GM19193 (cell line): ENCODE data around the gene PCDHGA1.

Experiments
- POLR2A ChIP-seq: IDR thresholded peaks from 4 replicates; pipeline ENCODE4 v1.6.1; 2011; ENCODE audit not compliant: insufficient read depth, insufficient read length; ENCODE audit errors: extremely low read depth

Gene PCDHGA1

GRCh38 chr5:141345327-141345726 lies 15.0 kb downstream of the PCDHGA1 start:
- TF ChIP-seq POLR2A: no peak

- no peak for TF ChIP-seq POLR2A
These were observed 19.8 kb downstream of the PCDHGA1 start, which contains the start of gene PCDHGB1 for GRCh38 chr5:141349917-141350619. Gene PCDHGB1, plus strand, starts transcription at chr5:141350099. Its CDS starts 162 bp downstream, at chr5:141350261.

- TF ChIP-seq POLR2A: no peak
These were observed 21.3 kb downstream of the PCDHGA1 start for GRCh38 chr5:141351591-141351990.

GRCh38 chr5:141354900-141355469 lies 24.7 kb downstream of the PCDHGA1 start, which contains the start of gene PCDHGA4:
Gene PCDHGA4, plus strand, starts transcription at chr5:141355021. Its CDS starts 87 bp downstream, at chr5:141355108.
- no peak for TF ChIP-seq POLR2A

- TF ChIP-seq POLR2A: no peak
These were observed 25.3 kb downstream of the PCDHGA1 start for GRCh38 chr5:141355641-141356040.

- no peak for TF ChIP-seq POLR2A
These were observed 25.8 kb downstream of the PCDHGA1 start for GRCh38 chr5:141356133-141356532.

GRCh38 chr5:141356950-141357349 lies 26.6 kb downstream of the PCDHGA1 start:
- no peak for TF ChIP-seq POLR2A

- TF ChIP-seq POLR2A: no peak
These were observed 29.6 kb downstream of the PCDHGA1 start, which contains the start of gene PCDHGB2 for GRCh38 chr5:141359790-141360426. Gene PCDHGB2, plus strand, starts transcription at chr5:141359994. Its CDS starts 142 bp downstream, at chr5:141360136.

GRCh38 chr5:141360685-141361084 lies 30.4 kb downstream of the PCDHGA1 start:
- TF ChIP-seq POLR2A: no peak

- TF ChIP-seq POLR2A: no peak
These were observed 32.4 kb downstream of the PCDHGA1 start for GRCh38 chr5:141362719-141363118.

- no peak for TF ChIP-seq POLR2A
These were observed 33.8 kb downstream of the PCDHGA1 start, which contains the start of gene PCDHGA5 for GRCh38 chr5:141363952-141364660. Gene PCDHGA5, plus strand, starts transcription at chr5:141364162. Its CDS starts 169 bp downstream, at chr5:141364331.

- no peak for TF ChIP-seq POLR2A
These were observed 35.9 kb downstream of the PCDHGA1 start for GRCh38 chr5:141366016-141366896.

- TF ChIP-seq POLR2A: no peak
These were observed 39.9 kb downstream of the PCDHGA1 start, which contains the start of gene PCDHGB3 for GRCh38 chr5:141369994-141370848. Gene PCDHGB3, plus strand, starts transcription at chr5:141370242. Its CDS starts 153 bp downstream, at chr5:141370395.
